H1 (cell line): ENCODE measurements around the gene SLC37A1.

ENCODE experiments used
- ASH2L ChIP-seq: fragments of 200-600, 300-600 bp; sonication (generic); IDR thresholded peaks from one replicate; pipeline ENCODE4 v1.7.1; 2017; ENCODE audit warnings: low read length
- CEBPB ChIP-seq: IDR thresholded peaks from 2 replicates; pipeline ENCODE4 v1.6.1; 2012; ENCODE audit warnings: low read depth, low read length
- CTCF ChIP-seq, 3 experiments: IDR thresholded peaks; 1 replicate in 2 of 3; 2 replicates in 1 of 3; pipeline versions ENCODE4 v1.5.1 to v1.6.1; 2011; ENCODE audit warnings: low read length in 3 of 3, mild to moderate bottlenecking in 3 of 3, inconsistent platforms in 2 of 3, low read depth in 1 of 3, moderate library complexity in 1 of 3; ENCODE audit not compliant: insufficient read depth in 1 of 3; ENCODE audit errors: control extremely low read depth in 1 of 3
- EZH2 ChIP-seq: fragments of 200-600 bp; sonication (generic); IDR thresholded peaks from 2 replicates; pipeline ENCODE4 v1.7.1; 2012; ENCODE audit warnings: low read depth, mild to moderate bottlenecking, moderate library complexity, low read length, inconsistent platforms; ENCODE audit not compliant: severe bottlenecking
- JUN ChIP-seq: IDR thresholded peaks from 2 replicates; pipeline ENCODE4 v1.6.1; 2011; ENCODE audit warnings: low read depth, mild to moderate bottlenecking, improper control_type of control experiment, low read length
- POLR2A ChIP-seq, 2 experiments: IDR thresholded peaks; 1 replicate in 1 of 2; 2 replicates in 1 of 2; pipeline ENCODE4 v1.6.1; 2011; ENCODE audit warnings: low read depth in 2 of 2, low read length in 2 of 2, mild to moderate bottlenecking in 2 of 2; ENCODE audit errors: control extremely low read depth in 1 of 2
- POLR2AphosphoS5 ChIP-seq: IDR thresholded peaks from 2 replicates; pipeline ENCODE4 v1.6.1; 2011; ENCODE audit warnings: low read depth, low read length
- RFX5 ChIP-seq: IDR thresholded peaks from 2 replicates; pipeline ENCODE4 v1.6.1; 2011; ENCODE audit warnings: low read depth, low read length, improper control_type of control experiment, borderline replicate concordance
- TBP ChIP-seq: IDR thresholded peaks from 2 replicates; pipeline ENCODE4 v1.6.1; 2011; ENCODE audit warnings: low read depth, low read length, improper control_type of control experiment
- USF2 ChIP-seq: IDR thresholded peaks from 2 replicates; pipeline ENCODE4 v1.6.1; 2011; ENCODE audit warnings: low read length, improper control_type of control experiment
- YY1 ChIP-seq: IDR thresholded peaks from 2 replicates; pipeline ENCODE4 v1.6.1; 2011; ENCODE audit warnings: low read depth, mild to moderate bottlenecking, low read length

- TF ChIP-seq CTCF (IDR thresholded peaks at IDR 0.05; ENCODE audit: control extremely low read depth in 1 of 3, insufficient read depth in 1 of 3, low read depth in 1 of 3, low read length in 3 of 3) (no peak), CEBPB (no peak), ASH2L (no peak), POLR2AphosphoS5 (no peak), TBP (no peak), POLR2A (IDR thresholded peaks at IDR 0.05; ENCODE audit: control extremely low read depth in 1 of 2, low read depth in 2 of 2, low read length in 2 of 2) (no peak), RFX5 (no peak), JUN (no peak), EZH2 (no peak), USF2 (no peak), YY1 (no peak)
These were observed 56.2 kb downstream of the SLC37A1 start for GRCh38 chr21:42569732-42570301.
